Measurements from ENCODE around the gene CHRNB1. TPM values are rescaled to one million over a fixed set of nuclear protein-coding genes. Genes with fewer than 3 reads are reported as not detected.

The CHRNB1 gene
- total and polyA plus RNA-seq, 2 of the 8 experiments (the other 6 are each of a cell fraction or from before 2014, with no cell fraction given): 14.1 to 28.2 TPM

DNA sequence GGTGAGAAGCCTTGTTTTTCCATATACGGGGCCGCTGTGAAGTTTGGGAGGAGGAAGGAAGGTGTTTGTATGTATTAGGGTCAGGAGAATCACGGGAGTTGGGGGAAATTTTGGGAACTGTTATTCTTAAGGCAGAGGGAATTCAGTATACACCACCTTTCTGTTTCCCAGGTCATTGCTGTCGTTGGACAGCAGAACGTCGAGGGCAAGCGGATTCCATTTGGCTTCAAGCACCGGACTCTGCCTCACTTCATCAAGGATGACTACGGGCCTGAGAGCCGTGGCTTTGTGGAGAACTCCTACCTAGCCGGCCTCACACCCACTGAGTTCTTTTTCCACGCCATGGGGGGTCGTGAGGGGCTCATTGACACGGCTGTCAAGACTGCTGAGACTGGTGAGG, 56.9 kb downstream of the CHRNB1 start (continued):
- TF ChIP-seq, protein P1, sequence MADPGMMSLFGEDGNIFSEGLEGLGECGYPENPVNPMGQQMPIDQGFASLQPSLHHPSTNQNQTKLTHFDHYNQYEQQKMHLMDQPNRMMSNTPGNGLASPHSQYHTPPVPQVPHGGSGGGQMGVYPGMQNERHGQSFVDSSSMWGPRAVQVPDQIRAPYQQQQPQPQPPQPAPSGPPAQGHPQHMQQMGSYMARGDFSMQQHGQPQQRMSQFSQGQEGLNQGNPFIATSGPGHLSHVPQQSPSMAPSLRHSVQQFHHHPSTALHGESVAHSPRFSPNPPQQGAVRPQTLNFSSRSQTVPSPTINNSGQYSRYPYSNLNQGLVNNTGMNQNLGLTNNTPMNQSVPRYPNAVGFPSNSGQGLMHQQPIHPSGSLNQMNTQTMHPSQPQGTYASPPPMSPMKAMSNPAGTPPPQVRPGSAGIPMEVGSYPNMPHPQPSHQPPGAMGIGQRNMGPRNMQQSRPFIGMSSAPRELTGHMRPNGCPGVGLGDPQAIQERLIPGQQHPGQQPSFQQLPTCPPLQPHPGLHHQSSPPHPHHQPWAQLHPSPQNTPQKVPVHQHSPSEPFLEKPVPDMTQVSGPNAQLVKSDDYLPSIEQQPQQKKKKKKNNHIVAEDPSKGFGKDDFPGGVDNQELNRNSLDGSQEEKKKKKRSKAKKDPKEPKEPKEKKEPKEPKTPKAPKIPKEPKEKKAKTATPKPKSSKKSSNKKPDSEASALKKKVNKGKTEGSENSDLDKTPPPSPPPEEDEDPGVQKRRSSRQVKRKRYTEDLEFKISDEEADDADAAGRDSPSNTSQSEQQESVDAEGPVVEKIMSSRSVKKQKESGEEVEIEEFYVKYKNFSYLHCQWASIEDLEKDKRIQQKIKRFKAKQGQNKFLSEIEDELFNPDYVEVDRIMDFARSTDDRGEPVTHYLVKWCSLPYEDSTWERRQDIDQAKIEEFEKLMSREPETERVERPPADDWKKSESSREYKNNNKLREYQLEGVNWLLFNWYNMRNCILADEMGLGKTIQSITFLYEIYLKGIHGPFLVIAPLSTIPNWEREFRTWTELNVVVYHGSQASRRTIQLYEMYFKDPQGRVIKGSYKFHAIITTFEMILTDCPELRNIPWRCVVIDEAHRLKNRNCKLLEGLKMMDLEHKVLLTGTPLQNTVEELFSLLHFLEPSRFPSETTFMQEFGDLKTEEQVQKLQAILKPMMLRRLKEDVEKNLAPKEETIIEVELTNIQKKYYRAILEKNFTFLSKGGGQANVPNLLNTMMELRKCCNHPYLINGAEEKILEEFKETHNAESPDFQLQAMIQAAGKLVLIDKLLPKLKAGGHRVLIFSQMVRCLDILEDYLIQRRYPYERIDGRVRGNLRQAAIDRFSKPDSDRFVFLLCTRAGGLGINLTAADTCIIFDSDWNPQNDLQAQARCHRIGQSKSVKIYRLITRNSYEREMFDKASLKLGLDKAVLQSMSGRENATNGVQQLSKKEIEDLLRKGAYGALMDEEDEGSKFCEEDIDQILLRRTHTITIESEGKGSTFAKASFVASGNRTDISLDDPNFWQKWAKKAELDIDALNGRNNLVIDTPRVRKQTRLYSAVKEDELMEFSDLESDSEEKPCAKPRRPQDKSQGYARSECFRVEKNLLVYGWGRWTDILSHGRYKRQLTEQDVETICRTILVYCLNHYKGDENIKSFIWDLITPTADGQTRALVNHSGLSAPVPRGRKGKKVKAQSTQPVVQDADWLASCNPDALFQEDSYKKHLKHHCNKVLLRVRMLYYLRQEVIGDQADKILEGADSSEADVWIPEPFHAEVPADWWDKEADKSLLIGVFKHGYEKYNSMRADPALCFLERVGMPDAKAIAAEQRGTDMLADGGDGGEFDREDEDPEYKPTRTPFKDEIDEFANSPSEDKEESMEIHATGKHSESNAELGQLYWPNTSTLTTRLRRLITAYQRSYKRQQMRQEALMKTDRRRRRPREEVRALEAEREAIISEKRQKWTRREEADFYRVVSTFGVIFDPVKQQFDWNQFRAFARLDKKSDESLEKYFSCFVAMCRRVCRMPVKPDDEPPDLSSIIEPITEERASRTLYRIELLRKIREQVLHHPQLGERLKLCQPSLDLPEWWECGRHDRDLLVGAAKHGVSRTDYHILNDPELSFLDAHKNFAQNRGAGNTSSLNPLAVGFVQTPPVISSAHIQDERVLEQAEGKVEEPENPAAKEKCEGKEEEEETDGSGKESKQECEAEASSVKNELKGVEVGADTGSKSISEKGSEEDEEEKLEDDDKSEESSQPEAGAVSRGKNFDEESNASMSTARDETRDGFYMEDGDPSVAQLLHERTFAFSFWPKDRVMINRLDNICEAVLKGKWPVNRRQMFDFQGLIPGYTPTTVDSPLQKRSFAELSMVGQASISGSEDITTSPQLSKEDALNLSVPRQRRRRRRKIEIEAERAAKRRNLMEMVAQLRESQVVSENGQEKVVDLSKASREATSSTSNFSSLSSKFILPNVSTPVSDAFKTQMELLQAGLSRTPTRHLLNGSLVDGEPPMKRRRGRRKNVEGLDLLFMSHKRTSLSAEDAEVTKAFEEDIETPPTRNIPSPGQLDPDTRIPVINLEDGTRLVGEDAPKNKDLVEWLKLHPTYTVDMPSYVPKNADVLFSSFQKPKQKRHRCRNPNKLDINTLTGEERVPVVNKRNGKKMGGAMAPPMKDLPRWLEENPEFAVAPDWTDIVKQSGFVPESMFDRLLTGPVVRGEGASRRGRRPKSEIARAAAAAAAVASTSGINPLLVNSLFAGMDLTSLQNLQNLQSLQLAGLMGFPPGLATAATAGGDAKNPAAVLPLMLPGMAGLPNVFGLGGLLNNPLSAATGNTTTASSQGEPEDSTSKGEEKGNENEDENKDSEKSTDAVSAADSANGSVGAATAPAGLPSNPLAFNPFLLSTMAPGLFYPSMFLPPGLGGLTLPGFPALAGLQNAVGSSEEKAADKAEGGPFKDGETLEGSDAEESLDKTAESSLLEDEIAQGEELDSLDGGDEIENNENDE (IDR thresholded peaks at IDR 0.05; ENCODE audit: insufficient replicate concordance, low read length): no peak
